Stimulated activated naive CD8-positive, alpha-beta T cell treated with anti-CD3 and anti-CD28 coated beads, Interleukin-15, amount 100 ng/mL, for 72 hours (primary cell): ENCODE measurements around the gene SYVN1.

Experiments used
- ATAC-seq: fragments of 150-1000 bp; cut with Tn5 transposase; 2 replicates; pipeline ENCODE4 v1.10.0; 2021; ENCODE audit warnings: mild to moderate bottlenecking, moderate library complexity
- DNase-seq, 2 donors: peaks; one replicate each; pipeline ENCODE4 v3.0.0; 2021 to 2022
- H3K27ac Mint-ChIP-seq, 2 donors: one replicate each; pipeline ENCODE4 v1.8.0; 2022; ENCODE audit warnings: mild to moderate bottlenecking in 2 of 2, mixed read lengths in 2 of 2, moderate library complexity in 2 of 2
- H3K27me3 Mint-ChIP-seq: one replicate; pipeline ENCODE4 v1.8.0; 2022; ENCODE audit warnings: mixed read lengths
- H3K4me1 Mint-ChIP-seq: one replicate; pipeline ENCODE4 v1.8.0; 2022; ENCODE audit warnings: mild to moderate bottlenecking, mixed read lengths
- H3K4me3 Mint-ChIP-seq, 2 donors: one replicate each; pipeline ENCODE4 v1.8.0; 2022; ENCODE audit warnings: mild to moderate bottlenecking in 2 of 2, mixed read lengths in 2 of 2, moderate library complexity in 1 of 2
- H3K9me3 Mint-ChIP-seq, 2 donors: one replicate each; pipeline ENCODE4 v1.8.0; 2022; ENCODE audit warnings: mixed read lengths in 2 of 2

SYVN1 gene

GRCh38 chr11:65112546-65113360 is 21.6 kb downstream of the SYVN1 start:
- Mint-ChIP-seq H3K4me3 (peak overlapping the region; percentile 94 to 97), H3K9me3 (no peaks in the 10 kb centered on the region), H3K27ac (peak overlapping the region; percentile 95 to 96), H3K27me3 (no peaks in the 10 kb centered on the region), H3K4me1 (peaks cover 68% of the 10 kb centered on the region)
- peak; percentile 66 for ATAC-seq
- DNase-seq, result peak; percentile 80 to 81

DNA sequence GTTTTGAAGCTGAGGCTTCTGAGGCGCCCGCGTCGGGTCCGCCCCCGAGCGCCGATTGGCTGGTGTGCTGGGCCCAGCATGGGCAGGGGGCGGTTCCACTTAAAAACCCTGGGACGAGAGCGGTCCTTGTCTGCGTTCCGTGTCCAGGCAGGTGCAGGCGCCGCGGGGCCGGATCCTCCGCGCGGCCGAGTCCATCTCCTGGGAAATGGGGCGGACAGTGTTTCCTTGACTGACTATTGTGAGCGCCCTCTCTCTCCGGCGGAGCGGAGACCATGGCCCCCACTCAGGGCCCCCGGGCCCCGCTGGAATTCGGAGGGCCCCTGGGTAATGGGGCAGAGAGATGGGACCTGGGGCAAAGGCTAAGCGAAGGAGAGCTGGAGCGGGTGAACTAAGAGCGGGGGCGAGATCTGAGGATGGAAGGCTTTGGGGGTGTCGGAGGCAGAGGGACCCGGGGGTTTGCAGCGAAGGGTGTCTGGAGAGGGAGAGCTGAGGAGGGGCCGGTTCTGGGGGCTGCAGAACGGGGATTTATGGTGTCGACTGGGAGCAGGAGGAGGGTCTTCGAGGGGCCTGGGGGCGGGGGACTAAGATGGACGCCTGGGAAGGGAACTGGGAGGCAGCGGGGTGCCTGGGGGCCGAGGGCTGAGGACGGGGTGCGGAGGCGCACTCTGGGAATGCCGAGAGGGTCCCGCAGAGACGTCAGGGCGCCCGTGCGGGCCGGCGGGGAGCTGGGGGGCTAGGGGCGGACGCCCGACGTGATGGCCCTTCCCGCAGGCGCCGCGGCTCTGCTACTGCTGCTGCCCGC is 22.4 kb downstream of the SYVN1 start, which contains the start of gene TM7SF2:
TSS of gene TM7SF2 (plus strand) at position 129 of the 802 bp plus-strand sequence. CDS start at position 273, 144 bp downstream.
- ATAC-seq (peak; percentile 79), DNase-seq (peak; percentile 90 to 93)
- Mint-ChIP-seq H3K27me3 (no peaks in the 10 kb centered on the region), H3K9me3 (no peaks in the 10 kb centered on the region), H3K27ac (peak within 1 kb of the TSS; percentile 95 to 98), H3K4me3 (peak within 1 kb of the TSS; percentile 94 to 97), H3K4me1 (peaks cover 66% of the 10 kb centered on the region)

GRCh38 chr11:65111159-65111743 is 23.1 kb downstream of the SYVN1 start:
- H3K27ac Mint-ChIP-seq, result peak overlapping the region; percentile 89 to 98
- peaks cover 60% of the 10 kb centered on the region for H3K4me1 Mint-ChIP-seq
- H3K27me3 Mint-ChIP-seq, result no peaks in the 10 kb centered on the region
- peak overlapping the region; percentile 94 to 97 for H3K4me3 Mint-ChIP-seq
- H3K9me3 Mint-ChIP-seq, result no peaks in the 10 kb centered on the region
- ATAC-seq (no peak), DNase-seq (no peak)

- DNase-seq (peak; percentile 93 to 96), ATAC-seq (peak; percentile 58)
- H3K4me1 Mint-ChIP-seq, result peaks cover 60% of the 10 kb centered on the region
- H3K4me3 Mint-ChIP-seq, result peak overlapping the region in 1 of 2 donors; percentile 44
- H3K9me3 Mint-ChIP-seq, result no peaks in the 10 kb centered on the region
- H3K27me3 Mint-ChIP-seq, result no peaks in the 10 kb centered on the region
- peak overlapping the region; percentile 25 to 63 for H3K27ac Mint-ChIP-seq
Measured at GRCh38 chr11:65110354-65110861, 23.9 kb downstream of the SYVN1 start.

DNA sequence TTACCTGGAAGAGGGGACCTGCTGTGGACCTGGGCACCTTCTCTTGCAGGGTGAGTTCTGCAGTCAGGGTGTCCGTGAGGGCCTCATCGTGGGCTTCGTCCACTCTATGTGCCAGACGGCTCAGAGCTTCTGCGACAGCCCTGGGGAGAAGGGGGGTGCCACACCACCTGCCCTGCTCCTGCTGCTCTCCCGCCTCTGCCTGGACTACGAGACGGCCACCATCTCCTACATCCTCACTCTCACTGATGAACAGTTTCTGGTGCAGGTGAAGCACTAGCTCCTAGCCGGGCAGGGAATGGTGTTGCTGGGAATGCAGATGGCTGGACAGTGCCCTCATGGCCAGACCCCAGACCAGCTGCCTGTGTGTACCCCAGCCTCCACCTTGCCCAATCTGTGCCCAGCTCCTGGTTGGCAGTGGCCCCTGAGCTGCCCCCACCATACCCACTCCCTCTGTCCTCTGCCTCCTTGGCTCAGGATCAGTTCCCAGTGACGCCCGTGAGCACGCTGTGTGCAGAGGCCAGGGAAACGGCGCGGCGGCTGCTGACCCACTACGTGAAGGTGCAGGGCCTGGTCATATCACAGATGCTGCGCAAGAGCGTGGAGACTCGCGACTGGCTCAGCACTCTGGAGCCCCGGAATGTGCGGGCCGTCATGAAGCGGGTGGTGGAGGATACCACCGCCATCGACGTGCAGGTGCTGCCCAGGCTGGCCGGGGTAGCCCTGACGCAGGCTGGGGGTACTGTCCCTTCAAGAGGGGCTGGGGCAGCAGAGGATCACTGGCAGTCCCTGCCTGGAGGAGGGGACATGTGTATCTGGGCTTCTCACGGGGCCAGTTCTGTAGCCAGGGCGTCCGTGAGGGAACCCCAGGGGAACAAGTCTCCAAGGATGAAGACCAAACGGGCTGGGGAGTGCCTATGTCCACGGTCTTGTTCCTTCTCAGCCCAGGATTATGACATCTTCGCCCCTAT is 24.8 kb downstream of the SYVN1 start:
- ATAC-seq, result no peak
- Mint-ChIP-seq H3K9me3 (no peaks in the 10 kb centered on the region), H3K27me3 (no peaks in the 10 kb centered on the region), H3K4me3 (no peak overlapping the region), H3K27ac (no peak overlapping the region), H3K4me1 (peaks cover 64% of the 10 kb centered on the region)
- no peak for DNase-seq

GRCh38 chr11:65108469-65109123 is 25.7 kb downstream of the SYVN1 start:
- peaks cover 61% of the 10 kb centered on the region for H3K4me1 Mint-ChIP-seq
- ATAC-seq, result no peak
- H3K27me3 Mint-ChIP-seq, result no peaks in the 10 kb centered on the region
- no peak overlapping the region for H3K4me3 Mint-ChIP-seq
- H3K9me3 Mint-ChIP-seq, result no peaks in the 10 kb centered on the region
- DNase-seq, result no peak
- no peak overlapping the region for H3K27ac Mint-ChIP-seq

DNA sequence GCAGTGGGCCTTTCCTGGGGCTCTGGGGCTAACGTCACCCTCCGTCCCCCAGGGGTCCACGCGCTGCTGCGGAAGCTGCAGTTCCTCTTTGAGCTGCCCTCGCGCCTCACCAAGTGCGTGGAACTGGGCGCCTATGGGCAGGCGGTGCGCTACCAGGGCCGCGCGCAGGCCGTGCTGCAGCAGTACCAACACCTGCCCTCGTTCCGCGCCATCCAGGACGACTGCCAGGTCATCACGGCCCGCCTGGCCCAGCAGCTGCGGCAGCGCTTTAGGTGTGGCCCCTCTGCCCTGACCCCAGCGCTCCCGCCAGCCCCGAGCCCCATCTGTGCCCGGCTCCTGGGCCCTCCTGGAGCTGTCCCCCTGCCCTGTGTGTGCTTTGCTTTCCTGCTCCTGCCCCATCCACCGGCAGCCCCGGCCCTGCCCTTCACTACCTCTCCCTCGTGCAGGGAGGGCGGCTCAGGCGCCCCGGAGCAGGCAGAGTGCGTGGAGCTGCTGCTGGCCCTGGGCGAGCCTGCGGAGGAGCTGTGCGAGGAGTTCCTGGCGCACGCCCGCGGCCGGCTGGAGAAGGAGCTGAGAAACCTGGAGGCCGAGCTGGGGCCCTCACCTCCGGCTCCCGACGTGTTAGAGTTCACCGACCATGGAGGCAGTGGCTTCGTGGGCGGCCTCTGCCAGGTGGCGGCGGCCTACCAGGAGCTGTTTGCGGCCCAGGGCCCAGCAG is 26.4 kb downstream of the SYVN1 start:
- Mint-ChIP-seq H3K27me3 (no peaks in the 10 kb centered on the region), H3K27ac (no peak overlapping the region), H3K4me3 (no peak overlapping the region), H3K9me3 (no peaks in the 10 kb centered on the region), H3K4me1 (peaks cover 60% of the 10 kb centered on the region)
- no peak for ATAC-seq
- DNase-seq, result no peak

GRCh38 chr11:65107078-65107477 is 27.2 kb downstream of the SYVN1 start:
- no peak overlapping the region for H3K27ac Mint-ChIP-seq
- no peaks in the 10 kb centered on the region for H3K27me3 Mint-ChIP-seq
- H3K4me3 Mint-ChIP-seq, result no peak overlapping the region
- DNase-seq, result no peak
- no peaks in the 10 kb centered on the region for H3K9me3 Mint-ChIP-seq
- H3K4me1 Mint-ChIP-seq, result peaks cover 56% of the 10 kb centered on the region
- ATAC-seq, result no peak

DNA sequence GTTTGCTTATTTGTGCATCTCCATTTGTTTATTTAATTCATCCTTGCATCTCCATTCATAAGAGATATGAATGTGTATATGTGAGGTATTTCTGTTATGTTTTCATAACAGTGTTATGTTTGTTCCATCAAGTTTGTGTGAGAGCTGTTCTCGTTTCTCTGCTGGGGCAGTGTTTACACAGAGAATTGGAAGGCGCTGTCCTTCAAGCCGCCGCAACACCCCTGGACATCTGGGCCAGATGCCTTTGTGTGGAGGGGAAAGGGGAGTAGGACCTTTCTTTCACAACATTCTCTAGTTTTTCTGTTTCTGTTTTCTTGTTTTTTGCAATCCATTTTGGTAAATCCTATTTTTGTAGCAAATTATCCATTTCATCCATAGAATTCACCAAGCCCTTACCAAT is 29.7 kb downstream of the SYVN1 start:
- Mint-ChIP-seq H3K9me3 (no peaks in the 10 kb centered on the region), H3K4me1 (peaks cover 31% of the 10 kb centered on the region), H3K4me3 (no peak overlapping the region), H3K27ac (peak overlapping the region in 1 of 2 donors; percentile 71), H3K27me3 (no peaks in the 10 kb centered on the region)
- ATAC-seq, result no peak
- DNase-seq, result no peak

DNA sequence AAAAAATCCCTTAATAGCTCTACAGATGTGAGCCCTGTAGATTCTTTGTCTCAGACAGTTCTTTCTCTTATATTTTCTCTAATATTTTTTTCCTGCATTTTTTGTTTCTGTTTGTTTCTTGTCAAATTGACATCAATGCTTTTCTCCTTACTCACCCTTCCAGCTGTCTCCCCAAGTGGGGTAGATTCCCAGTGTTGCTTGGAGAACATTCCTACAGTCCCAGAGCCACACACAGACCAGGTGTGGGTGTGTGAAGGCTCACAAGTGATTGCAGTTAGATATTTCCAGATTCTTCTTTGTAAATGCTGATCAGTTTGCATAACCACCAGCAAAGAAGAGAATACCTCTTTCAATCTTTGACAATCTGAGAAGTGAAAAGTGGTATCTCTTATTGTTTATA is 30.8 kb downstream of the SYVN1 start:
- H3K27me3 Mint-ChIP-seq, result no peaks in the 10 kb centered on the region
- H3K27ac Mint-ChIP-seq, result no peak overlapping the region
- no peak overlapping the region for H3K4me3 Mint-ChIP-seq
- peaks cover 29% of the 10 kb centered on the region for H3K4me1 Mint-ChIP-seq
- ATAC-seq (no peak), DNase-seq (no peak)
- H3K9me3 Mint-ChIP-seq, result no peaks in the 10 kb centered on the region

DNA sequence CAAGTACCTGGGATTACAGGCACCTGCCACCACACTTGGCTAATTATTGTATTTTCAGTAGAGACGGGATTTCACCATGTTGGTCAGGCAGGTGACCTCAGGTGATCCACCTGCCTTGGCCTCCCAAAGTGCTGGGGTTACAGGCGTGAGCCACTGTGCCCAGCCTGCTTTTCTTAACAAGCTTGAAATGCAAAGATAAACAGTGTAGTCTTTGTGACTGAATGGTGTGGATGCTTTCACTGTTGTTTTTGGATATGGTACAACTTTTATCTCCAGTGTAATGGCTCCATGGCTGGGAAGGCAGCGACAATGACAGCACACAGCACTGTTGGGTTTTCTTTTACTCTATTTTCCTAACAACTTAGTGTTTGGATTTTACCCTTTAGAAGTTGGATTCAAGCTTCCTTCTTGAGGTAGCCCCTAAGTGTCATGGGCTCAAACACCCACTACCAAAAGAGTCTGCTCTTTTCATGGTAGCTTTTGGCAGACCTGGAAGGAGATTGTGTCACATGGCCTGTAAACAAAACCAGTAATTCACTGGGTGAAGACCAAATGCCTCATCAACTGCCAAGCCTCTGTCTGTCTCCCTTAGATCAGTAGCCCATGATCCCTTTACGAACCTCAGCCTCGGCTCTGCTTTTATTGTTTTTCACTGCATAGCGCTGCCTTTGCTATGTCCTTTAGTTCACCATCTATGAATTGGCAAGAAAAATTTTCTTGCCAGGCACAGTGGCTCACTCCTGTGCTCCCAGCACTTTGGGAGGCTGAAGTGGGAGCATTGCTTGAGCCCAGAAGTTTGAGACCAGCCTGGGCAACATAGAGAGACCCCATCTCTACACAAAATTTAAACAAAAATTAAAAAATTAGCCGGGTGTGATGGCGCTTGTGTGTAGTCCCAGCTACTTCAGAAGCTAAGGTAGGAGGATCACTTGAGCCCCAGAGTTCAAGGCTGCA is 31.9 kb downstream of the SYVN1 start:
- H3K4me1 Mint-ChIP-seq, result peaks cover 39% of the 10 kb centered on the region
- H3K27me3 Mint-ChIP-seq, result no peaks in the 10 kb centered on the region
- ATAC-seq (no peak), DNase-seq (no peak)
- H3K4me3 Mint-ChIP-seq, result no peak overlapping the region
- no peaks in the 10 kb centered on the region for H3K9me3 Mint-ChIP-seq
- H3K27ac Mint-ChIP-seq, result peak overlapping the region in 1 of 2 donors; percentile 37

GRCh38 chr11:65100674-65101350 is 33.5 kb downstream of the SYVN1 start:
- Mint-ChIP-seq H3K27me3 (no peaks in the 10 kb centered on the region), H3K4me1 (peaks cover 44% of the 10 kb centered on the region), H3K27ac (no peak overlapping the region), H3K9me3 (no peaks in the 10 kb centered on the region), H3K4me3 (no peak overlapping the region)
- DNase-seq (no peak), ATAC-seq (no peak)
